Calu3 (cell line): ENCODE measurements around the gene FGF14. TPM values are rescaled to one million over a fixed set of nuclear protein-coding genes. Genes with fewer than 3 reads are reported as not detected.

Experiments
- BruUV-seq: library from RNA; stranded (reverse); fragments of 400-500 nt; replicated peaks from 2 replicates; lab custom pipeline; 2021; lab: Mats Ljungman, UMichigan
- CTCF ChIA-PET: fragments of 300-600 bp; sonication (Branson Sonifier 250); formaldehyde crosslinking; loops from one replicate; lab custom pipeline; 2022; ENCODE audit warnings: antibody characterized with exemption; lab: Charles Lee
- DNase-seq: peaks from one replicate; pipeline ENCODE4 v3.0.0; 2022
- H3K27ac Mint-ChIP-seq: one replicate; pipeline ENCODE4 v1.8.0; 2022; ENCODE audit warnings: mixed read lengths; ENCODE audit not compliant: unreplicated experiment
- H3K27me3 Mint-ChIP-seq: one replicate; pipeline ENCODE4 v1.8.0; 2022; ENCODE audit warnings: mixed read lengths; ENCODE audit not compliant: unreplicated experiment
- H3K36me3 Mint-ChIP-seq: one replicate; pipeline ENCODE4 v1.8.0; 2022; ENCODE audit warnings: mild to moderate bottlenecking, moderate library complexity, mixed read lengths; ENCODE audit not compliant: insufficient read depth, unreplicated experiment
- H3K4me1 Mint-ChIP-seq: one replicate; pipeline ENCODE4 v1.8.0; 2022; ENCODE audit warnings: mild to moderate bottlenecking, low read depth, mixed read lengths; ENCODE audit not compliant: unreplicated experiment
- H3K4me3 Mint-ChIP-seq: one replicate; pipeline ENCODE4 v1.8.0; 2022; ENCODE audit warnings: mild to moderate bottlenecking, low read depth, moderate library complexity, mixed read lengths; ENCODE audit not compliant: unreplicated experiment
- H3K9me3 Mint-ChIP-seq: one replicate; pipeline ENCODE4 v1.8.0; 2022; ENCODE audit warnings: low read depth, mixed read lengths; ENCODE audit not compliant: unreplicated experiment
- intact Hi-C: fragments of 100-400 bp; cut with micrococcal nuclease; formaldehyde crosslinking; loops from one replicate; pipeline ENCODE4 v1.10.0; 2022; ENCODE audit not compliant: unreplicated experiment
- total RNA-seq: library from RNA; stranded (reverse); gene quantifications from 2 replicates; pipeline ENCODE4 v1.2.3, GENCODE V29; 2022
- TF ChIP-seq, protein P1 (sequence below): fragments of 200-600 bp; IDR thresholded peaks from one replicate; pipeline ENCODE4 v1.8.0; 2022; ENCODE audit warnings: antibody characterized with exemption; ENCODE audit not compliant: unreplicated experiment

Gene FGF14
- total RNA-seq, 1 experiment from 2014 or later = 0.21 TPM

- no peaks in the 10 kb centered on the region for H3K4me1 Mint-ChIP-seq
- no peak for DNase-seq
- H3K36me3 Mint-ChIP-seq = no peaks in the 10 kb centered on the region
- H3K4me3 Mint-ChIP-seq = peak overlapping the region; percentile 57
- TF ChIP-seq, protein P1, sequence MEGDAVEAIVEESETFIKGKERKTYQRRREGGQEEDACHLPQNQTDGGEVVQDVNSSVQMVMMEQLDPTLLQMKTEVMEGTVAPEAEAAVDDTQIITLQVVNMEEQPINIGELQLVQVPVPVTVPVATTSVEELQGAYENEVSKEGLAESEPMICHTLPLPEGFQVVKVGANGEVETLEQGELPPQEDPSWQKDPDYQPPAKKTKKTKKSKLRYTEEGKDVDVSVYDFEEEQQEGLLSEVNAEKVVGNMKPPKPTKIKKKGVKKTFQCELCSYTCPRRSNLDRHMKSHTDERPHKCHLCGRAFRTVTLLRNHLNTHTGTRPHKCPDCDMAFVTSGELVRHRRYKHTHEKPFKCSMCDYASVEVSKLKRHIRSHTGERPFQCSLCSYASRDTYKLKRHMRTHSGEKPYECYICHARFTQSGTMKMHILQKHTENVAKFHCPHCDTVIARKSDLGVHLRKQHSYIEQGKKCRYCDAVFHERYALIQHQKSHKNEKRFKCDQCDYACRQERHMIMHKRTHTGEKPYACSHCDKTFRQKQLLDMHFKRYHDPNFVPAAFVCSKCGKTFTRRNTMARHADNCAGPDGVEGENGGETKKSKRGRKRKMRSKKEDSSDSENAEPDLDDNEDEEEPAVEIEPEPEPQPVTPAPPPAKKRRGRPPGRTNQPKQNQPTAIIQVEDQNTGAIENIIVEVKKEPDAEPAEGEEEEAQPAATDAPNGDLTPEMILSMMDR = no peak
- intact Hi-C loops = no loop called here
- no peak overlapping the region for H3K27ac Mint-ChIP-seq
- H3K27me3 Mint-ChIP-seq = peaks cover 25% of the 10 kb centered on the region
- no TSS peak for BruUV-seq
- H3K9me3 Mint-ChIP-seq = no peaks in the 10 kb centered on the region
- CTCF ChIA-PET = no interaction called here
Observed at GRCh38 chr13:102400675-102401145, 1.1 kb downstream of the FGF14 start.

DNA sequence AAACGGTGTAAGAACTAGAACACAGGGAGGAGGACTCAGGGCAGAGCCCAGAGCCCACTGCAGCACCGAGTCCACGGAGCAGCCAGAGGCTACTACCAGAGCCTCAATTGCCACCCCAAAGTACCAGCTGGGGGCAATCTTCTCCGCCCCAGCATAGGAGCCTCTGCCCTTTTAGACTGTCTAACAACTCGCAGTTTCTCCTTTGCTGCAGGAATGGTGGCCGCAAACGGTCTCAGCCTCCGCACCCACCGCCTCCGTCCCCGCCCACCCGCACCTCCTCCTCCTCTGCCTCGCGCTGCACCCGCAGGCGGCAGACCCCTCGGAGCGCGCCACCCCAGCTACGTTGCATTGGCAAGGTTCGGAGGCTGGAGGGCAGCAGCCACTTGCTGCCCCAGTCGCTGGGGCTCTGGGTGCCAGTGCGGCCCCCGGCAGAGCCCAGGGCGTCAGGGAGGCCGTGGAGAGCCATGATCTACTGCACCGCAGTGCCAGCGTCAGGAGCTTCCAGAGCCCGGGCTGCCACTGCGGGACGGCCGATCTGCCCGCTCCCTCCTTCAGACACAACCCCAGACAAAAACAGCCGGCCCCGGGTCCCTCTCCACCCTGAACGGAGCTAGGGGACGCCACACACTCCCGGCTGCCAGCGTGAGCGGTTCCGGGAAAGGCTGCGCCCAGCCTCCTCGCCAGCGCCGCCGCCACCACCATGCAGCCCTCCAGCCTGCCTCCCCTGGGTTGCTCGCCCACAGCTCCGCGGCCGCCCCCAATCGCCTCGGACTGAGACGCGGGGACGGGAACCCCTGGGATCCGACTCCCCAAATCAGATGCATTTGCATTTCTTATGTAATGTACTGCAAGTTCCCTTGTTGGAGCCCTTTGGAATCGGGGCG lies 1.8 kb downstream of the FGF14 start:
- TF ChIP-seq, protein P1 = no peak
- Mint-ChIP-seq H3K4me1 (no peaks in the 10 kb centered on the region), H3K36me3 (no peaks in the 10 kb centered on the region), H3K4me3 (peak overlapping the region; percentile 57), H3K27me3 (peaks cover 25% of the 10 kb centered on the region), H3K9me3 (no peaks in the 10 kb centered on the region), H3K27ac (no peak overlapping the region)
- CTCF ChIA-PET = interaction anchor here (0.6 kb wide), 1 partner anchor 258 kb away, joined by 3 read pairs; no protein-coding TSS in a partner anchor
- BruUV-seq = no TSS peak
- intact Hi-C loops = loop anchor here (1.0 kb wide), 1 partner anchor 57 kb away; no protein-coding TSS in a partner anchor
- peak; percentile 4 for DNase-seq

DNA sequence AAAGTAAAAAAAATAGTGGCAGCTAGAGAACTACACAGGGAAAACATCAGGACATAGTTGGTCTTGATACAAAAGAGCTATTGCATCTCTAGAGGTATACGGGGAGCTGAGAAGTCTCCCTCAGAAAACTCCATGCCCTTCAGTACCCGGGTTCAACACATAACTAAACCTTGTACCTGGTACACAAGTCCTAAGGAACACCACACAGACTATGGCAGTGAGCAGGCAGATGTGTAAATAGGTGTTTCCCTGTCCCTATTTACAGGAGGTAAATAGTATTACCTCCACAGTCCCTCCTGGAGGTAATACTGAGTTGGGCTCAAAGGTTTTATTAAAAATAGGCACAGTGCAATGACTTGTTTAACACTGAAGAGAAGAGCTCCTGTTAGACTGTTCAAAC lies 5.9 kb downstream of the FGF14 start:
- CTCF ChIA-PET = no interaction called here
- TF ChIP-seq, protein P1 = no peak
- no peak overlapping the region for H3K27ac Mint-ChIP-seq
- H3K4me1 Mint-ChIP-seq = no peaks in the 10 kb centered on the region
- intact Hi-C loops = no loop called here
- no peak for DNase-seq
- no peaks in the 10 kb centered on the region for H3K27me3 Mint-ChIP-seq
- BruUV-seq = no TSS peak
- H3K9me3 Mint-ChIP-seq = no peaks in the 10 kb centered on the region
- no peak overlapping the region for H3K4me3 Mint-ChIP-seq
- H3K36me3 Mint-ChIP-seq = peaks cover 9% of the 10 kb centered on the region

- Mint-ChIP-seq H3K36me3 (peaks cover 9% of the 10 kb centered on the region), H3K27me3 (no peaks in the 10 kb centered on the region), H3K4me1 (no peaks in the 10 kb centered on the region), H3K9me3 (no peaks in the 10 kb centered on the region), H3K4me3 (no peak overlapping the region), H3K27ac (no peak overlapping the region)
- CTCF ChIA-PET = no interaction called here
- TF ChIP-seq, protein P1 = no peak
- intact Hi-C loops = no loop called here
- DNase-seq = no peak
- BruUV-seq = no TSS peak
Observed at GRCh38 chr13:102395174-102395573, 6.7 kb downstream of the FGF14 start.
